GM18951 (cell line): ENCODE data around the gene EIF1AD.

Experiments used
- POLR2A ChIP-seq: IDR thresholded peaks from 4 replicates; pipeline ENCODE4 v1.6.1; 2011; ENCODE audit warnings: mild to moderate bottlenecking; ENCODE audit not compliant: insufficient read length, insufficient read depth; ENCODE audit errors: extremely low read depth
- in situ Hi-C: fragments of 300-500 bp; cut with MboI; formaldehyde crosslinking; loops from one replicate; pipeline ENCODE4 v1.12.0; 2022; ENCODE audit warnings: low sequenced_read_pairs, mixed read lengths, inconsistent platforms; ENCODE audit not compliant: unreplicated experiment

Gene EIF1AD, protein sequence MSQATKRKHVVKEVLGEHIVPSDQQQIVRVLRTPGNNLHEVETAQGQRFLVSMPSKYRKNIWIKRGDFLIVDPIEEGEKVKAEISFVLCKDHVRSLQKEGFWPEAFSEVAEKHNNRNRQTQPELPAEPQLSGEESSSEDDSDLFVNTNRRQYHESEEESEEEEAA

GRCh38 chr11:66001942-66002647 is at the start of gene EIF1AD, which contains the start of gene BANF1:
TSS of gene EIF1AD (minus strand) at chr11:66002157. CDS start at chr11:66000389, 1,768 bp downstream.
TSS of gene BANF1 (plus strand) at chr11:66002503. CDS start at chr11:66003251, 748 bp downstream.
- in situ Hi-C loops = no loop called here
- TF ChIP-seq POLR2A = peak; percentile 83

GRCh38 chr11:66051371-66051765 is 49.4 kb upstream of the EIF1AD start:
- in situ Hi-C loops = no loop called here
- TF ChIP-seq POLR2A = no peak

DNA sequence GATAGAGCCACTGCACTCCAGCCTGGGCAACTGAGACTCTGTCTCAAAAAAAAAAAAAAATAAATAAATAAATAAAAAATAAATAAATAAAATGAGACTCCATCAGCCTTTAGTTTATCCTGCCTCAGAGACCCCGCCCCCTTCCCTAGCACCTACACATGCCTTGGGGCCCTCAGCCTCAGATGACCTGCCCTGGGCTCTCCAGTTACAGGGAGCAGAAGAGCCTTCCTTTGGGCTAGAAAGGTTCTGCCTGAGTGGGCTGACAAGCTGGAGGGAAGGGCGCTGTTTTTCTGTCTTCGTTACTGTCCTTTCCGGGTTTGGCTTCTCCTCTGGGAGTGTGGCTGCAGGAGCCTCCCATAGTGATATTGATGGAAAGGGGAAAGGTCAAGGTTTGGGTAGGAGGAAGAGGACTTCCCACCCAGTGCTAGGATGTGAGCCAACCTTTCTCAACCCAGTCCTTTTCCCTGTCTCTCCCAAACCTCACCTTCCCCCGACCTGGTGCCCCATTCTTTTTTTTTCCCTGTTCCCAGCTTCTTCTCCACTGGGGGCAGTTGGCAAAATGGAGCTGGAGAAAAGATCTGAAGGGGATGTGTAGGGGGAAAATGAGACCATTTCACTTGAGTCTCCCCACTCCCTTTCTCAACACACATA is 48.7 kb upstream of the EIF1AD start:
- TF ChIP-seq POLR2A = no peak
- in situ Hi-C loops = no loop called here

- in situ Hi-C loops = no loop called here
- TF ChIP-seq POLR2A = no peak
Observed at GRCh38 chr11:66048547-66049323, 46.8 kb upstream of the EIF1AD start, which contains the start of gene GAL3ST3. TSS of gene GAL3ST3 (minus strand) at chr11:66049161. CDS start at chr11:66045415, 3,746 bp downstream.

- no peak for TF ChIP-seq POLR2A
- in situ Hi-C loops = no loop called here
Observed at GRCh38 chr11:66047541-66048365, 45.8 kb upstream of the EIF1AD start.

DNA sequence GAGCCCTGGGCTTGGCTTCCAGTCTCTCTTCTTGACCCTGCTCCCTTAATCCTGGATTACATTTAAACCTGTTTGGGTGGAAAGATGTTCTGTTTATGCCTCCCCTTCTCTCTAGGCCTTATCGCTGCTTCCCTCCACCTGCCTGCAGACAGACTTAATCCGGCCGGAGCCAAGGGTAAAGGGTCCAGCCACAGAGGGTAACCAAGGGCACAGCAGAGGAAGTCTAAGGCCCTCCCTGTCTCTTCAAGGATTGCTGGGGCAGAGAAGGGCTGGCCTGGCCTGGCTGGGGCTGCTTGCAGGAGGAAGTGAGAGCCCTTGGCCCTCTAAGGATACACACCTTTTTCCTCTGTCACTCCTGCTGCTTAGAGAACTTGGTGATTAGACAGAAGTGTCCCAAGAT is 44.9 kb upstream of the EIF1AD start:
- in situ Hi-C loops = no loop called here
- no peak for TF ChIP-seq POLR2A

GRCh38 chr11:66045177-66045639 is 43.3 kb upstream of the EIF1AD start:
- in situ Hi-C loops = no loop called here
- TF ChIP-seq POLR2A = no peak

GRCh38 chr11:66044757-66045156 is 42.8 kb upstream of the EIF1AD start:
- in situ Hi-C loops = no loop called here
- TF ChIP-seq POLR2A = no peak

- TF ChIP-seq POLR2A = no peak
- in situ Hi-C loops = no loop called here
Observed at GRCh38 chr11:66042996-66043906, 41.3 kb upstream of the EIF1AD start.

- no peak for TF ChIP-seq POLR2A
- in situ Hi-C loops = no loop called here
Observed at GRCh38 chr11:66042227-66042995, 40.5 kb upstream of the EIF1AD start.

DNA sequence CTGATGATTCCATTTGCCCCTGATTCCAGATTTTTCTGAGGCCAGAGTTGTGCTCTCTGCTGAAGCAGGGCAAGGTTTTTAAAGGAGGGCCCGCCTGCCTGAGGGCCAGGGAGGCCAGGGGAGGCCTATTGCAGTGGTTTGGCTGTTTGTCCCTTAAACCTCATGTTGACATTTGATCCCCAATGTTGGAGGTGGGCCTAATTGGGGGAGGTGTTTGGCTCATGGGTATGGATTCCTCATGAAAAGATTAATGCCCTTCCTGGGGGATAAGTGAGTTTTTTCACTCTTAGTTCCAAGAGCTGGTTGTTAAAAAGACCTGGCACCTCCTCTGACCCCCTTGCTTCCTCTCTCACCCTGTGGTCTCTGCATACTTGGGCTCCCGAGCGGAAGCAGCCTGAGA is 37.8 kb upstream of the EIF1AD start:
- in situ Hi-C loops = no loop called here
- TF ChIP-seq POLR2A = no peak

DNA sequence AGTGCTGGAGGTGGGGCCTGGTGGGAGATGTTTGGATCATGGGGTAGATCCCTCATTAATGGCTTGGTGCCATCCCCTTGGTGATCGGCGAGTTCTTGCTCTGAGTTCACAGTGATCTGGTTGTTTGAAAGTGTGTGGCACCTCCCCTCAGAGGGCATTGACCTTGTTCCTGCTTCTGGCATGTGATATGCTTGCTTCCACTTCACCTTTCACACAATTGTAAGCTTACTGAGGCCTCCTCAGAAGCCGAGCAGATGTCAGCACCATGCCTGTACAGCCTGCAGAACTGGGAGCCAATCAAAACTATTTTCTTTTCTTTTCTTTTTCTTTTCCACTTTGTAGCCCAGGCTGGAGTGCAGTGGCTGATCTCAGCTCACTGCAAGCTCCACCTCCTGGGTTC is 35.4 kb upstream of the EIF1AD start:
- TF ChIP-seq POLR2A = no peak
- in situ Hi-C loops = no loop called here
